ENCODE results near the gene MEIS2. TPM values are rescaled to one million over a fixed set of nuclear protein-coding genes. Genes with fewer than 3 reads are reported as not detected.

MEIS2 gene
- total RNA-seq, 1 experiment from 2014 or later: 17.5 TPM

DNA sequence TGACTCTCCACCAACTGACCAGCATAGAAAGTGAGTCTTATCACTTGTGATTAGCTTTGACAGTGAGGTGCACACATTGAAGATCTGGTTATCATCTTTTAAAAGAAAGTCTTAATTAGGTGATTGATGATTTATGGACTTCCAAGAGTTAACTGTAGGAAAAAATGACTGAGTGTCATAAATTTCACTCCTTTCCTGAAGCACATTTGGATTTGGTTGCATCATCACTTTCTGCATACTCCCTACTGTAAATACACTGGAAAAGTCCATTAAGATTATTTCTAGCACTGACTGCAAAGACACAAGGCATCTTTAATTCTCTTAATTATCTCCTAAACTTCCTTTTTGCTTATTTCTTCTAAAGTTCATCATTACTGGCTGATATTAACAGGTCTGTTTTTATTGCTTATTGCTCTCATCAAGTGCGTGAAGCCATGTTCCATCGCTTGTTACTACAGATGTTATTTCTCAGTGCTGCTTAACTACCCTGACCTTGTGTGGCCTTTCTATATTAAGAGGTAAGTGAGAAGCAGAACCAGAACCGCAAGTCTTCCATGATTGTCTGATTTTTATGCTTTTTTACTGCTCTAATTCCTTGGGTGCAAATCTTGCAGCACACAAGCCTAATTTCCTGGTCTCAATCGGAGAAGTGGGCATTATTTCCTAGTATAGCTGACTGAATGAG lies 153.2 kb downstream of the MEIS2 start:
- Histone ChIP-seq H4K20me1 (ENCODE audit: low read length) (no peaks in the 10 kb centered on the region), H3F3A (ENCODE audit: low read length, unreplicated experiment) (no peaks in the 10 kb centered on the region), H2AFZ (ENCODE audit: low read length) (no peak overlapping the region), H3K27ac (ENCODE audit: low read length) (no peak overlapping the region), H3K4me1 (ENCODE audit: insufficient read depth, low read length) (no peaks in the 10 kb centered on the region; the same call in 1 of the 2 replicates), H3K4me3 (ENCODE audit: low read length) (no peak overlapping the region), H3K27me3 (ENCODE audit: low read length) (no peaks in the 10 kb centered on the region), H3K4me2 (ENCODE audit: low read length) (no peak overlapping the region), H3K36me3 (ENCODE audit: low read depth, low read length) (no peaks in the 10 kb centered on the region), H3K9ac (ENCODE audit: low read length) (no peak overlapping the region), H3K9me2 (replicated peaks; ENCODE audit: low read length) (no peaks in the 10 kb centered on the region), H3K9me3 (ENCODE audit: low read length) (no peaks in the 10 kb centered on the region), H3K79me2 (ENCODE audit: low read length) (no peaks in the 10 kb centered on the region)
- ChIA-PET POLR2A (ENCODE audit: unreplicated experiment) (no interaction called here), CTCF (no interaction called here)
- ATAC-seq: no peak
- no peak for TF ChIP-seq EZH2phosphoT487 (IDR thresholded peaks at IDR 0.05; ENCODE audit: borderline replicate concordance, low read length)
- no peak for TF ChIP-seq EZH2 (IDR thresholded peaks at IDR 0.05; ENCODE audit: low read length, unreplicated experiment)
- TF ChIP-seq, protein P1, sequence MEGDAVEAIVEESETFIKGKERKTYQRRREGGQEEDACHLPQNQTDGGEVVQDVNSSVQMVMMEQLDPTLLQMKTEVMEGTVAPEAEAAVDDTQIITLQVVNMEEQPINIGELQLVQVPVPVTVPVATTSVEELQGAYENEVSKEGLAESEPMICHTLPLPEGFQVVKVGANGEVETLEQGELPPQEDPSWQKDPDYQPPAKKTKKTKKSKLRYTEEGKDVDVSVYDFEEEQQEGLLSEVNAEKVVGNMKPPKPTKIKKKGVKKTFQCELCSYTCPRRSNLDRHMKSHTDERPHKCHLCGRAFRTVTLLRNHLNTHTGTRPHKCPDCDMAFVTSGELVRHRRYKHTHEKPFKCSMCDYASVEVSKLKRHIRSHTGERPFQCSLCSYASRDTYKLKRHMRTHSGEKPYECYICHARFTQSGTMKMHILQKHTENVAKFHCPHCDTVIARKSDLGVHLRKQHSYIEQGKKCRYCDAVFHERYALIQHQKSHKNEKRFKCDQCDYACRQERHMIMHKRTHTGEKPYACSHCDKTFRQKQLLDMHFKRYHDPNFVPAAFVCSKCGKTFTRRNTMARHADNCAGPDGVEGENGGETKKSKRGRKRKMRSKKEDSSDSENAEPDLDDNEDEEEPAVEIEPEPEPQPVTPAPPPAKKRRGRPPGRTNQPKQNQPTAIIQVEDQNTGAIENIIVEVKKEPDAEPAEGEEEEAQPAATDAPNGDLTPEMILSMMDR (conservative IDR thresholded peaks at IDR 0.05; ENCODE audit: low read depth, low read length): no peak
- DNase-seq: no peak
- intact Hi-C loops (cut with micrococcal nuclease): no loop called here
- BruUV-seq (replicated peaks): no TSS peak

DNA sequence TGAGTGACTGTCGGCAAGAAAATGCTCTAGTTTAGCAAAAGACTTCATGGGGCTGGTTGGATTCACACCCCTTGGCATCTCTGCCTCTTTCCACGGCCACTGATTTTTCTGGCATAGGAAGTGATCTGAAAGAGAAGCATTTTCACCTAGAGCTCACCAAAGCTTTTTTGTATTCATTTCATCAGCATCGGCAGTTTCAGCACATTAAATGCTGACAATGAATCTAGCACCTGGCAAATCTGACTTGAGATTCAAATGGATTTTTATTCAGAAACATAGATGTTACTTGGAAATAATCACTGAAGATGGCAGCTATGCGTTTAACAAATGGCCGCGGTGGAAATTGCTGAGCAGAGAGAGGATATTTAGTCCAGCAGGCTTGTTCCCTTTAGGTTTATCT lies 155.9 kb downstream of the MEIS2 start:
- Histone ChIP-seq H3K9me2 (replicated peaks; ENCODE audit: low read length) (no peaks in the 10 kb centered on the region), H2AFZ (ENCODE audit: low read length) (no peak overlapping the region), H3K79me2 (ENCODE audit: low read length) (no peaks in the 10 kb centered on the region), H3K4me2 (ENCODE audit: low read length) (no peak overlapping the region), H3F3A (ENCODE audit: low read length, unreplicated experiment) (no peaks in the 10 kb centered on the region), H3K4me1 (ENCODE audit: insufficient read depth, low read length) (no peaks in the 10 kb centered on the region), H3K4me3 (ENCODE audit: low read length) (no peak overlapping the region), H3K9me3 (ENCODE audit: low read length) (no peaks in the 10 kb centered on the region), H4K20me1 (ENCODE audit: low read length) (no peaks in the 10 kb centered on the region), H3K27ac (ENCODE audit: low read length) (no peak overlapping the region), H3K9ac (ENCODE audit: low read length) (no peak overlapping the region), H3K27me3 (ENCODE audit: low read length) (no peaks in the 10 kb centered on the region), H3K36me3 (ENCODE audit: low read depth, low read length) (no peaks in the 10 kb centered on the region)
- no peak for TF ChIP-seq EZH2phosphoT487 (IDR thresholded peaks at IDR 0.05; ENCODE audit: borderline replicate concordance, low read length)
- no peak for TF ChIP-seq EZH2 (IDR thresholded peaks at IDR 0.05; ENCODE audit: low read length, unreplicated experiment)
- TF ChIP-seq, protein P1 (conservative IDR thresholded peaks at IDR 0.05; ENCODE audit: low read depth, low read length): no peak
- ChIA-PET POLR2A (ENCODE audit: unreplicated experiment) (no interaction called here), CTCF (no interaction called here)
- intact Hi-C loops (cut with micrococcal nuclease): no loop called here
- DNase-seq (no peak), ATAC-seq (no peak)
- BruUV-seq (replicated peaks): no TSS peak

DNA sequence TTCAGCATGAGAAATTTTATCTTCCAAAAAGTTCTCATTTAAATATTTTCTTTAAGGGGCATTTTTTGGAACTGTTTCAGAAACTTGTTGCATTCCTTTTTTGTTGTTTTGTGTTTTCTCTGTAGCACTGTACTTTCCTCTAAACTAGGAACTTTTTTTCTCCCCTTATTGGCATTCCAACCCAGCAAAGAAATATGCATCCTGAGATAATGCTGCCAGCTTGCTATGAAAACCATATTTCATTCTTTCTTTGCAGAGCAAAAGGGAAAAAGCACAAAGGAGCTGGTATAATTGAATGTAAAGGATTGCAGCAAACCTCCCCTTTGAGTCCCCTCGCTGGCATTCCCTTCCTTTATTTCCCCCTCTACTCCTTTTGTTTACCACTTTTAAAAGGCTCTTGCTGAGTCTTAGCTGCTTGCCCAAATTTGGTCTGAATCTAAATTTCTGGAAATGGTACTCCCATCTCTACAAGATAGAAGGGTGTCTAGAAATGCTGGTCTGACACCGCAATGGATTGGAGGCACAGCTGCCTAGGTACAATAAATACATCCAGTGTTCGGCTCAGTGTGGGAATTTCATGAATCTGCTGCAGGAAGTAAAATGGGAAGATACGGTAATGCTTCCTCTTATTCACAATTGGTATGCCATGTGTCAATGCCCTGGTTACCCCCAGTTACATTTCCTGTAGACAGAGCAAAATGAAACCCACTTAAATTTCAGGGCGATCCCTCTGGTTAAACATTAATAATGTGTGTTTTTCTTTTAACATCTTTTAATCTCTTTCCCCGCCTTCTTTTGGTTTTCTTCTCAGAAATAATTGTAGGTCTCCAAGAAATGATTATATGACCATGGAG lies 156.6 kb downstream of the MEIS2 start:
- intact Hi-C loops (cut with micrococcal nuclease): no loop called here
- no peak overlapping the region for H3K4me2 ChIP-seq (ENCODE audit: low read length)
- no peaks in the 10 kb centered on the region for H3K9me2 ChIP-seq (replicated peaks; ENCODE audit: low read length)
- no peaks in the 10 kb centered on the region for H3K27me3 ChIP-seq (ENCODE audit: low read length)
- no peaks in the 10 kb centered on the region for H3K36me3 ChIP-seq (ENCODE audit: low read depth, low read length)
- H3K4me3 ChIP-seq (ENCODE audit: low read length): no peak overlapping the region
- ChIA-PET POLR2A (ENCODE audit: unreplicated experiment) (no interaction called here), CTCF (no interaction called here)
- H3F3A ChIP-seq (ENCODE audit: low read length, unreplicated experiment): no peaks in the 10 kb centered on the region
- H3K9me3 ChIP-seq (ENCODE audit: low read length): no peaks in the 10 kb centered on the region
- no peak for TF ChIP-seq EZH2phosphoT487 (IDR thresholded peaks at IDR 0.05; ENCODE audit: borderline replicate concordance, low read length)
- TF ChIP-seq, protein P1 (conservative IDR thresholded peaks at IDR 0.05; ENCODE audit: low read depth, low read length): no peak
- TF ChIP-seq EZH2 (IDR thresholded peaks at IDR 0.05; ENCODE audit: low read length, unreplicated experiment): no peak
- H2AFZ ChIP-seq (ENCODE audit: low read length): no peak overlapping the region
- no TSS peak for BruUV-seq (replicated peaks)
- no peak overlapping the region for H3K9ac ChIP-seq (ENCODE audit: low read length)
- ATAC-seq (no peak), DNase-seq (no peak)
- no peak overlapping the region for H3K27ac ChIP-seq (ENCODE audit: low read length)
- H4K20me1 ChIP-seq (ENCODE audit: low read length): no peaks in the 10 kb centered on the region
- no peaks in the 10 kb centered on the region for H3K79me2 ChIP-seq (ENCODE audit: low read length)
- H3K4me1 ChIP-seq (ENCODE audit: insufficient read depth, low read length): no peaks in the 10 kb centered on the region
